Pancreas (tissue), 10 donors: ENCODE measurements around the gene MAPK11. TPM values are rescaled to one million over a fixed set of nuclear protein-coding genes. Genes with fewer than 3 reads are reported as not detected.

Source experiments
- ATAC-seq, 4 donors: fragments of 200-7000 bp; cut with Tn5 transposase; one replicate each; pipeline versions ENCODE4 v1.8.0 to v1.9.1; 2020; ENCODE audit warnings: mild to moderate bottlenecking in 4 of 4, moderate library complexity in 4 of 4
- DNase-seq, 6 donors: peaks; one replicate each; pipeline ENCODE4 v3.0.0-alpha.2; 2020
- FAIRE-seq: peaks from 2 replicates; lab custom pipeline; 2012; peaks lifted over from hg19 to GRCh38; lab: Jason Lieb, UNC
- H3K27ac ChIP-seq, 4 donors: fragments of 200-600 bp; sonication (generic); 1 replicate in 3 of 4; 2 replicates in 1 of 4; pipeline versions ENCODE4 v1.5.0 to v1.8.0; 2020
- H3K27me3 ChIP-seq, 4 donors: fragments of 200-600 bp; one replicate each; pipeline ENCODE4 v1.8.0; 2021
- H3K36me3 ChIP-seq, 3 donors: fragments of 200-600 bp; sonication (generic) in 1 of 3; one replicate each; pipeline versions ENCODE4 v1.5.0 to v1.8.0; 2020 to 2021
- H3K4me1 ChIP-seq, 3 donors: fragments of 200-600 bp; one replicate each; pipeline ENCODE4 v1.8.0; 2021
- H3K4me3 ChIP-seq, 4 donors: fragments of 200-600 bp; sonication (generic) in 2 of 4; one replicate each; pipeline versions ENCODE4 v1.5.0 to v1.8.0; 2020 to 2021
- H3K9me3 ChIP-seq, 4 donors: fragments of 200-600 bp; one replicate each; pipeline ENCODE4 v1.8.0; 2021
- CTCF ChIP-seq, 4 donors: fragments of 200-600 bp; sonication (generic) in 3 of 4; IDR thresholded peaks; one replicate each; pipeline versions ENCODE4 v1.5.0 to v1.8.0; 2021; ENCODE audit warnings: antibody characterized with exemption in 4 of 4
- WGBS, 2 donors: extraction: QIAGEN DNeasy Blood & Tissue Kit; methylation state at CpG; one replicate each; pipeline ENCODE4 v1.1.7; 2013; 5-methylcytosine and 5-hydroxymethylcytosine counted together
- intact Hi-C, 3 donors: fragments of 100-400 bp; cut with DNase I; formaldehyde crosslinking; loops; one replicate each; pipeline versions ENCODE4 v1.11.1 to v1.14.2; 2022
- polyA plus RNA-seq, 2 donors: library from polyadenylated mRNA; stranded (reverse); fragments of 200-250 nt; gene quantifications; one replicate each; pipeline ENCODE4 v1.2.3, GENCODE V29; 2013
- total RNA-seq, 6 donors: library from RNA; stranded (reverse); fragmentation: NEBNext Ultra II Directional in 4 of 6; extraction: Animal tissue kit (Norgen Biotek cat#: 25700) in 4 of 6; gene quantifications; one replicate each; pipeline versions ENCODE4 v1.2.1 to v1.2.4, GENCODE V29; 2021 to 2023
- donor health status: healthy with polysubstance abuse.
- donor health status: DM: no; HTN: no; CAD: no; lungs with moderate emphysema.
- donor health status: DM: no; HTN: no; CAD: no.
- donor health status: control.
- donor health status: control.
- donor health status: Bipolar disorder and iron deficiency.
- donor health status: DM: yes; HTN: yes; CAD: no.
- donor health status: DM: no; HTN: no; CAD: no.
- donor health status: DM: no; HTN: no; CAD: no.
- donor health status: DM: yes; HTN: yes; CAD: no.

MAPK11 gene
- total and polyA plus RNA-seq, 8 donors = 1.3 to 22.2 (median 3.2) TPM

GRCh38 chr22:50217543-50218152 is 52.5 kb downstream of the MAPK11 start:
- no peak for ATAC-seq
- Histone ChIP-seq H3K27ac (no peak overlapping the region), H3K4me1 (no peaks in the 10 kb centered on the region), H3K4me3 (no peak overlapping the region), H3K9me3 (no peaks in the 10 kb centered on the region), H3K27me3 (no peaks in the 10 kb centered on the region), H3K36me3 (peaks cover 0 to 68% (median 37%) of the 10 kb centered on the region in 3 donors)
- WGBS, 2 donors = 89 to 91% methylated on average over 21 of the region's 21 CpGs
- FAIRE-seq = no peak
- no peak for TF ChIP-seq CTCF (IDR thresholded peaks at IDR 0.05)
- intact Hi-C loops = no loop called here
- peak in 2 of 6 donors; percentile 49 to 73 for DNase-seq

- TF ChIP-seq CTCF (IDR thresholded peaks at IDR 0.05) = no peak
- H3K4me3 ChIP-seq = no peak overlapping the region
- DNase-seq = peak in 3 of 6 donors; percentile 15 to 83 (median 49)
Measured at GRCh38 chr22:50216684-50217520, 53.3 kb downstream of the MAPK11 start.

GRCh38 chr22:50216055-50216683 is 54.0 kb downstream of the MAPK11 start:
- Histone ChIP-seq H3K27me3 (no peaks in the 10 kb centered on the region), H3K4me1 (no peaks in the 10 kb centered on the region), H3K36me3 (peaks cover 0 to 63% (median 24%) of the 10 kb centered on the region in 3 donors), H3K9me3 (no peaks in the 10 kb centered on the region), H3K27ac (no peak overlapping the region), H3K4me3 (no peak overlapping the region)
- intact Hi-C loops = no loop called here
- no peak for ATAC-seq
- FAIRE-seq = no peak
- no peak for TF ChIP-seq CTCF (IDR thresholded peaks at IDR 0.05)
- WGBS, 2 donors = 88 to 91% methylated on average over 15 of the region's 15 CpGs
- peak in 3 of 6 donors; percentile 15 to 64 (median 42) for DNase-seq

More at GRCh38 chr22:50216684-50217520, 53.3 kb downstream of the MAPK11 start:
- Histone ChIP-seq H3K4me1 (no peaks in the 10 kb centered on the region), H3K9me3 (no peaks in the 10 kb centered on the region), H3K27me3 (no peaks in the 10 kb centered on the region), H3K36me3 (peaks cover 0 to 66% (median 30%) of the 10 kb centered on the region in 3 donors), H3K27ac (no peak overlapping the region)
- no peak for ATAC-seq
- WGBS, 2 donors = 95 to 96% methylated on average over 54 to 57 of the region's 57 CpGs
- no peak for FAIRE-seq
- intact Hi-C loops = no loop called here

- Histone ChIP-seq H3K9me3 (no peaks in the 10 kb centered on the region), H3K36me3 (peaks cover 0 to 62% (median 24%) of the 10 kb centered on the region in 3 donors), H3K27me3 (no peaks in the 10 kb centered on the region), H3K4me3 (no peak overlapping the region), H3K27ac (no peak overlapping the region), H3K4me1 (no peaks in the 10 kb centered on the region)
- DNase-seq (peak in 3 of 6 donors; percentile 38 to 88 (median 69)), FAIRE-seq (no peak), ATAC-seq (no peak)
- WGBS, 2 donors = 62 to 74% methylated on average over 13 to 17 of the region's 17 CpGs
- intact Hi-C loops = no loop called here
- no peak for TF ChIP-seq CTCF (IDR thresholded peaks at IDR 0.05)
Measured at GRCh38 chr22:50215297-50216054, 54.7 kb downstream of the MAPK11 start.

Other genes starting within 250 kb of the MAPK11 start
- not detected for gene TTLL8, start 212.1 kb downstream of the MAPK11 start, total RNA-seq
- gene TTLL8, start 212.1 kb downstream of the MAPK11 start, polyA plus RNA-seq = not detected
- gene MLC1, start 185.0 kb downstream of the MAPK11 start, total RNA-seq = under 1 TPM in 2 of 6 donors, not detected in 4; 0.04 to 0.05 TPM
- gene MLC1, start 185.0 kb downstream of the MAPK11 start, polyA plus RNA-seq = under 1 TPM; 0.04 to 0.16 TPM
- gene MOV10L1, start 180.4 kb downstream of the MAPK11 start, total RNA-seq = 1 to 10 TPM in 1 of 6 donors, under 1 TPM in 4, not detected in 1; 0.09 to 1.9 (median 0.26) TPM
- under 1 TPM; 0.23 to 0.80 TPM for gene MOV10L1, start 180.4 kb downstream of the MAPK11 start, polyA plus RNA-seq
- 1 to 10 TPM in 1 of 6 donors, under 1 TPM in 5; 0.31 to 1.2 (median 0.60) TPM for gene PANX2, start 99.6 kb downstream of the MAPK11 start, total RNA-seq
- gene PANX2, start 99.6 kb downstream of the MAPK11 start, polyA plus RNA-seq = 1 to 10 TPM in 1 of 2 donors, under 1 TPM in 1; 0.68 to 3.5 TPM
- gene TRABD, start 84.5 kb downstream of the MAPK11 start, total RNA-seq = 10 to 100 TPM; 25.9 to 64.1 (median 48.6) TPM
- gene TRABD, start 84.5 kb downstream of the MAPK11 start, polyA plus RNA-seq = 100 to 1,000 TPM; 104 to 107 TPM
- gene SELENOO, start 69.4 kb downstream of the MAPK11 start, total RNA-seq = 10 to 100 TPM; 11.6 to 17.8 (median 13.0) TPM
- gene SELENOO, start 69.4 kb downstream of the MAPK11 start, polyA plus RNA-seq = 10 to 100 TPM; 78.2 to 79.8 TPM
- 10 to 100 TPM; 19.2 to 36.7 (median 26.8) TPM for gene TUBGCP6, start 25.4 kb downstream of the MAPK11 start, total RNA-seq
- 100 to 1,000 TPM; 109 to 139 TPM for gene TUBGCP6, start 25.4 kb downstream of the MAPK11 start, polyA plus RNA-seq
- gene HDAC10, start 19.1 kb downstream of the MAPK11 start, total RNA-seq = 10 to 100 TPM; 17.0 to 40.7 (median 19.1) TPM
- 10 to 100 TPM; 67.7 to 78.3 TPM for gene HDAC10, start 19.1 kb downstream of the MAPK11 start, polyA plus RNA-seq
- 1 to 10 TPM in 5 of 6 donors, under 1 TPM in 1; 0.88 to 3.8 (median 1.6) TPM for gene MAPK12, start 8.7 kb downstream of the MAPK11 start, total RNA-seq
- gene MAPK12, start 8.7 kb downstream of the MAPK11 start, polyA plus RNA-seq = 10 to 100 TPM in 1 of 2 donors, 1 to 10 TPM in 1; 6.9 to 19.2 TPM
- 100 to 1,000 TPM in 5 of 6 donors, 10 to 100 TPM in 1; 89.3 to 168 (median 113) TPM for gene PLXNB2, start 37.3 kb upstream of the MAPK11 start, total RNA-seq
- 100 to 1,000 TPM; 191 to 216 TPM for gene PLXNB2, start 37.3 kb upstream of the MAPK11 start, polyA plus RNA-seq
- gene DENND6B, start 56.6 kb upstream of the MAPK11 start, total RNA-seq = 1 to 10 TPM; 4.3 to 9.5 (median 5.4) TPM
- 10 to 100 TPM; 20.9 to 25.3 TPM for gene DENND6B, start 56.6 kb upstream of the MAPK11 start, polyA plus RNA-seq
- 10 to 100 TPM; 21.1 to 28.7 (median 24.6) TPM for gene PPP6R2, start 72.9 kb upstream of the MAPK11 start, total RNA-seq
- 10 to 100 TPM; 60.1 to 70.4 TPM for gene PPP6R2, start 72.9 kb upstream of the MAPK11 start, polyA plus RNA-seq
- gene SBF1, start 204.7 kb upstream of the MAPK11 start, total RNA-seq = 10 to 100 TPM; 36.8 to 76.2 (median 56.1) TPM
- gene SBF1, start 204.7 kb upstream of the MAPK11 start, polyA plus RNA-seq = 10 to 100 TPM; 51.8 to 76.5 TPM
- 10 to 100 TPM in 1 of 6 donors, 1 to 10 TPM in 5; 4.1 to 44.3 (median 6.4) TPM for gene ADM2, start 211.2 kb upstream of the MAPK11 start, total RNA-seq
- gene ADM2, start 211.2 kb upstream of the MAPK11 start, polyA plus RNA-seq = 1 to 10 TPM; 2.1 to 4.8 TPM
- under 1 TPM in 3 of 6 donors, not detected in 3; 0.40 to 0.54 (median 0.50) TPM for gene MIOX, start 216.5 kb upstream of the MAPK11 start, total RNA-seq
- 1 to 10 TPM; 1.5 to 2.9 TPM for gene MIOX, start 216.5 kb upstream of the MAPK11 start, polyA plus RNA-seq
- 100 to 1,000 TPM in 4 of 6 donors, 10 to 100 TPM in 2; 50.3 to 162 (median 122) TPM for gene LMF2, start 237.3 kb upstream of the MAPK11 start, total RNA-seq
- 100 to 1,000 TPM; 142 to 175 TPM for gene LMF2, start 237.3 kb upstream of the MAPK11 start, polyA plus RNA-seq
- 10 to 100 TPM; 15.9 to 27.1 (median 23.0) TPM for gene NCAPH2, start 237.8 kb upstream of the MAPK11 start, total RNA-seq
- gene NCAPH2, start 237.8 kb upstream of the MAPK11 start, polyA plus RNA-seq = 10 to 100 TPM; 56.8 to 70.1 TPM